Ecto neural progenitor cell (in vitro differentiated cells): Measurements from ENCODE around the gene RRBP1.
"Not testable (repeated sequence)": the region's sequence is repeated elsewhere in the genome, so short reads cannot be mapped to it uniquely, and the experiment has no call there.

Experiments
- DNase-seq: peaks from one replicate; pipeline ENCODE4 v3.0.0-alpha.2; 2018; ENCODE audit warnings: low spot score

Gene RRBP1

GRCh38 chr20:17709361-17710293 lies 27.6 kb upstream of the RRBP1 start:
- no peak for DNase-seq

GRCh38 chr20:17708675-17709360 lies 26.8 kb upstream of the RRBP1 start:
- DNase-seq, result no peak

GRCh38 chr20:17707951-17708350 lies 25.9 kb upstream of the RRBP1 start:
- DNase-seq, result not testable (repeated sequence)

- DNase-seq, result no peak
Measured at GRCh38 chr20:17706632-17707031, 24.6 kb upstream of the RRBP1 start.

GRCh38 chr20:17705916-17706315 lies 23.9 kb upstream of the RRBP1 start:
- no peak for DNase-seq

- DNase-seq, result no peak
Measured at GRCh38 chr20:17704589-17705317, 22.7 kb upstream of the RRBP1 start.

GRCh38 chr20:17701826-17702225 lies 19.8 kb upstream of the RRBP1 start:
- DNase-seq, result no peak

- no peak for DNase-seq
Measured at GRCh38 chr20:17700637-17701036, 18.6 kb upstream of the RRBP1 start.

- DNase-seq, result no peak
Measured at GRCh38 chr20:17699931-17700351, 17.9 kb upstream of the RRBP1 start, which contains the start of gene BANF2. Gene BANF2, plus strand, starts transcription at chr20:17699966. Its CDS starts 25,060 bp downstream, at chr20:17725026.

GRCh38 chr20:17698384-17698783 lies 16.3 kb upstream of the RRBP1 start:
- no peak for DNase-seq

GRCh38 chr20:17697171-17697570 lies 15.1 kb upstream of the RRBP1 start:
- no peak for DNase-seq

GRCh38 chr20:17696287-17696686 lies 14.2 kb upstream of the RRBP1 start:
- DNase-seq, result no peak

- no peak for DNase-seq
Measured at GRCh38 chr20:17694767-17695166, 12.7 kb upstream of the RRBP1 start.

GRCh38 chr20:17693444-17694001 lies 11.5 kb upstream of the RRBP1 start:
- no peak for DNase-seq

- DNase-seq, result no peak
Measured at GRCh38 chr20:17691758-17692157, 9.7 kb upstream of the RRBP1 start.

- DNase-seq, result no peak
Measured at GRCh38 chr20:17690144-17690543, 8.1 kb upstream of the RRBP1 start.

- no peak for DNase-seq
Measured at GRCh38 chr20:17688965-17689364, 6.9 kb upstream of the RRBP1 start.

- DNase-seq, result no peak
Measured at GRCh38 chr20:17687800-17688199, 5.8 kb upstream of the RRBP1 start.

GRCh38 chr20:17685168-17685567 lies 3.1 kb upstream of the RRBP1 start:
- no peak for DNase-seq

- no peak for DNase-seq
Measured at GRCh38 chr20:17684077-17684888, 2.2 kb upstream of the RRBP1 start.
